ENCODE measurements around the gene ELF4. TPM values are rescaled to one million over a fixed set of nuclear protein-coding genes. Genes with fewer than 3 reads are reported as not detected.

ELF4 gene
- total and polyA plus RNA-seq, 2 donors (not counting 1 experiment from before 2014, with no cell fraction given) = 9.9 to 13.7 TPM

- DNase-seq (ENCODE audit: low read depth in 2 of 2) = no peak
- TF ChIP-seq CTCF (conservative IDR thresholded peaks at IDR 0.05 in 1 of 2, IDR thresholded peaks at IDR 0.05 in 1 of 2; ENCODE audit: low read depth in 1 of 2, low read length in 2 of 2) = no peak
- no peak for TF ChIP-seq EZH2 (IDR thresholded peaks at IDR 0.05; ENCODE audit: low read length, missing control alignments)
- Histone ChIP-seq H2AFZ (ENCODE audit: low read length) (no peak overlapping the region), H3K27me3 (ENCODE audit: control insufficient read depth, insufficient read depth, low read length) (no peaks in the 10 kb centered on the region), H3K79me2 (ENCODE audit: control insufficient read depth, insufficient read depth, low read length) (no peaks in the 10 kb centered on the region), H3K4me1 (ENCODE audit: control insufficient read depth, extremely low read depth, insufficient read depth, low read length) (peaks cover 7% of the 10 kb centered on the region), H3K4me2 (ENCODE audit: extremely low read depth, insufficient read depth, low read length) (no peak overlapping the region), H3K9me3 (ENCODE audit: control insufficient read depth, insufficient read depth, low read depth, low read length) (no peaks in the 10 kb centered on the region), H3K27ac (ENCODE audit: insufficient read depth, low read length) (peak overlapping the region; percentile 51), H3K9ac (ENCODE audit: insufficient read depth, low read length) (no peak overlapping the region), H3K4me3 (replicated peaks in 1 of 4; ENCODE audit: control extremely low read depth in 1 of 4, insufficient read depth in 1 of 4, low read depth in 3 of 4, low read length in 4 of 4) (no peak overlapping the region), H4K20me1 (ENCODE audit: control insufficient read depth, extremely low read depth, insufficient read depth, low read length) (no peaks in the 10 kb centered on the region), H3K36me3 (ENCODE audit: control insufficient read depth, insufficient read depth, low read length) (peaks cover 2% of the 10 kb centered on the region)
Observed at GRCh38 chrX:130081421-130082045, 28.8 kb downstream of the ELF4 start.

- peaks cover 2% of the 10 kb centered on the region for H3K36me3 ChIP-seq (ENCODE audit: control insufficient read depth, insufficient read depth, low read length)
- H3K79me2 ChIP-seq (ENCODE audit: control insufficient read depth, insufficient read depth, low read length) = no peaks in the 10 kb centered on the region
- H3K4me2 ChIP-seq (ENCODE audit: extremely low read depth, insufficient read depth, low read length) = no peak overlapping the region
- TF ChIP-seq CTCF (conservative IDR thresholded peaks at IDR 0.05 in 1 of 2, IDR thresholded peaks at IDR 0.05 in 1 of 2; ENCODE audit: low read depth in 1 of 2, low read length in 2 of 2) (no peak), EZH2 (IDR thresholded peaks at IDR 0.05; ENCODE audit: low read length, missing control alignments) (no peak)
- no peaks in the 10 kb centered on the region for H3K9me3 ChIP-seq (ENCODE audit: control insufficient read depth, insufficient read depth, low read depth, low read length)
- no peak for DNase-seq (ENCODE audit: low read depth in 2 of 2)
- H3K4me1 ChIP-seq (ENCODE audit: control insufficient read depth, extremely low read depth, insufficient read depth, low read length) = peaks cover 7% of the 10 kb centered on the region
- no peak overlapping the region for H2AFZ ChIP-seq (ENCODE audit: low read length)
- H3K27ac ChIP-seq (ENCODE audit: insufficient read depth, low read length) = no peak overlapping the region
- no peak overlapping the region for H3K9ac ChIP-seq (ENCODE audit: insufficient read depth, low read length)
- H3K27me3 ChIP-seq (ENCODE audit: control insufficient read depth, insufficient read depth, low read length) = no peaks in the 10 kb centered on the region
- H3K4me3 ChIP-seq (replicated peaks in 1 of 4; ENCODE audit: control extremely low read depth in 1 of 4, insufficient read depth in 1 of 4, low read depth in 3 of 4, low read length in 4 of 4) = no peak overlapping the region
- H4K20me1 ChIP-seq (ENCODE audit: control insufficient read depth, extremely low read depth, insufficient read depth, low read length) = no peaks in the 10 kb centered on the region
Observed at GRCh38 chrX:130080791-130081367, 29.4 kb downstream of the ELF4 start.

- Histone ChIP-seq H3K36me3 (ENCODE audit: control insufficient read depth, insufficient read depth, low read length) (no peaks in the 10 kb centered on the region), H3K4me1 (ENCODE audit: control insufficient read depth, extremely low read depth, insufficient read depth, low read length) (peaks cover 7% of the 10 kb centered on the region), H3K9ac (ENCODE audit: insufficient read depth, low read length) (no peak overlapping the region), H3K4me2 (ENCODE audit: extremely low read depth, insufficient read depth, low read length) (no peak overlapping the region), H4K20me1 (ENCODE audit: control insufficient read depth, extremely low read depth, insufficient read depth, low read length) (no peaks in the 10 kb centered on the region), H3K79me2 (ENCODE audit: control insufficient read depth, insufficient read depth, low read length) (no peaks in the 10 kb centered on the region), H3K27ac (ENCODE audit: insufficient read depth, low read length) (no peak overlapping the region), H3K9me3 (ENCODE audit: control insufficient read depth, insufficient read depth, low read depth, low read length) (no peaks in the 10 kb centered on the region), H3K27me3 (ENCODE audit: control insufficient read depth, insufficient read depth, low read length) (no peaks in the 10 kb centered on the region), H3K4me3 (replicated peaks in 1 of 4; ENCODE audit: control extremely low read depth in 1 of 4, insufficient read depth in 1 of 4, low read depth in 3 of 4, low read length in 4 of 4) (no peak overlapping the region), H2AFZ (ENCODE audit: low read length) (no peak overlapping the region)
- DNase-seq (ENCODE audit: low read depth in 2 of 2) = peak; percentile 50 to 78
- TF ChIP-seq EZH2 (IDR thresholded peaks at IDR 0.05; ENCODE audit: low read length, missing control alignments) (no peak), CTCF (conservative IDR thresholded peaks at IDR 0.05 in 1 of 2, IDR thresholded peaks at IDR 0.05 in 1 of 2; ENCODE audit: low read depth in 1 of 2, low read length in 2 of 2) (peak; percentile 52 to 69)
Observed at GRCh38 chrX:130079824-130080406, 30.4 kb downstream of the ELF4 start.
